A549 (cell line): Measurements from ENCODE around the gene KIF1A. TPM values are rescaled to one million over a fixed set of nuclear protein-coding genes. Genes with fewer than 3 reads are reported as not detected.

Experiments
- ATAC-seq, 2 experiments: fragments of 200-7000 bp in 1 of 2; fragments of >200 bp in 1 of 2; cut with Nextera tagmentation in 1 of 2; cut with Tn5 transposase in 1 of 2; 3 replicates each; pipeline versions ENCODE4 v1.8.0 to v1.9.1; 2018 to 2020; ENCODE audit warnings: mild to moderate bottlenecking in 1 of 2, moderate library complexity in 1 of 2
- CTCF ChIA-PET: fragments of 300-600 bp; sonication (Branson Sonifier 250); formaldehyde crosslinking; extraction: SDS; loops from one replicate; lab custom pipeline; 2021; ENCODE audit warnings: antibody characterized with exemption, inconsistent platforms; lab: Yijun Ruan, JAX
- POLR2A ChIA-PET: fragments of 350-600 bp; formaldehyde crosslinking; extraction: SDS; loops from one replicate; lab custom pipeline; 2021; ENCODE audit warnings: antibody characterized with exemption, inconsistent platforms; lab: Yijun Ruan, JAX
- DNase-seq, 2 experiments: peaks; one replicate each; pipeline versions ENCODE4 v3.0.0 to v3.0.0-alpha.2; 2011 to 2016; ENCODE audit warnings: low read depth in 1 of 2, low spot score in 1 of 2
- FAIRE-seq: peaks from 2 replicates; lab custom pipeline; 2011; peaks lifted over from hg19 to GRCh38; lab: Jason Lieb, UNC
- H3K27ac ChIP-seq, 2 experiments: fragments of >200 bp; sonication (Bioruptor Twin); formaldehyde crosslinking; 3 replicates each; pipeline ENCODE4 v1.5.1; 2016 to 2017
- H3K4me1 ChIP-seq: fragments of >200 bp; sonication (Bioruptor Twin); formaldehyde crosslinking; 3 replicates; pipeline ENCODE4 v1.6.1; 2016
- H3K4me2 ChIP-seq: fragments of >200 bp; sonication (Bioruptor Twin); formaldehyde crosslinking; 3 replicates; pipeline ENCODE4 v1.6.1; 2016
- H3K4me3 ChIP-seq: fragments of >200 bp; sonication (Bioruptor Twin); formaldehyde crosslinking; 3 replicates; pipeline ENCODE4 v1.5.1; 2016
- H3K9me3 ChIP-seq: fragments of >200 bp; sonication (Bioruptor Twin); formaldehyde crosslinking; 3 replicates; pipeline ENCODE4 v1.6.1; 2016
- BHLHE40 ChIP-seq: IDR thresholded peaks from 2 replicates; pipeline ENCODE4 v1.6.1; 2012; ENCODE audit warnings: low read depth, low read length, inconsistent platforms
- CBX2 ChIP-seq: fragments of 200-600 bp; sonication (generic); IDR thresholded peaks from 2 replicates; pipeline ENCODE4 v1.6.1; 2016; ENCODE audit warnings: low read depth, mild to moderate bottlenecking, borderline replicate concordance
- CBX8 ChIP-seq: fragments of 200-600 bp; sonication (generic); IDR thresholded peaks from 2 replicates; pipeline ENCODE4 v1.6.1; 2016
- CEBPB ChIP-seq, 2 experiments: fragments of >200 bp in 1 of 2; sonication (Bioruptor Twin) in 1 of 2; formaldehyde crosslinking in 1 of 2; IDR thresholded peaks; 2 replicates each; pipeline ENCODE4 v1.6.1; 2012 to 2016
- EHF ChIP-seq: fragments of 250-450 bp; sonication (Bioruptor Pico); IDR thresholded peaks from 2 replicates; pipeline ENCODE4 v1.5.0; 2020; ENCODE audit warnings: mild to moderate bottlenecking
- EP300 ChIP-seq, 2 experiments: fragments of >200 bp; sonication (Bioruptor Twin); formaldehyde crosslinking; IDR thresholded peaks; 2 replicates in 1 of 2; 3 replicates in 1 of 2; pipeline ENCODE4 v1.6.1; 2016 to 2017
- ESRRA ChIP-seq: fragments of 150-350 bp; IDR thresholded peaks from 2 replicates; pipeline ENCODE4 v1.6.1; 2014; ENCODE audit warnings: mild to moderate bottlenecking, low read length, borderline replicate concordance
- FOSL2 ChIP-seq, 2 experiments: fragments of 450-650 bp in 1 of 2; fragments of >200 bp in 1 of 2; sonication (Bioruptor Twin) in 1 of 2; formaldehyde crosslinking; IDR thresholded peaks; 2 replicates each; pipeline versions ENCODE4 v1.5.0 to v1.6.1; 2016 to 2020; ENCODE audit warnings: mild to moderate bottlenecking in 1 of 2, moderate library complexity in 1 of 2
- GATA3 ChIP-seq: IDR thresholded peaks from 2 replicates; pipeline ENCODE4 v1.6.1; 2012; ENCODE audit warnings: borderline replicate concordance
- HEYL ChIP-seq: fragments of 250-450 bp; sonication (Bioruptor Pico); IDR thresholded peaks from 2 replicates; pipeline ENCODE4 v1.8.0; 2021; ENCODE audit warnings: mild to moderate bottlenecking, moderate library complexity
- HOXB5 ChIP-seq: fragments of 250-450 bp; sonication (Bioruptor Pico); IDR thresholded peaks from 2 replicates; pipeline ENCODE4 v1.5.0; 2020; ENCODE audit warnings: mild to moderate bottlenecking, moderate library complexity
- KDM5A ChIP-seq: fragments of 200-600 bp; sonication (generic); IDR thresholded peaks from 2 replicates; pipeline ENCODE4 v1.6.1; 2016; ENCODE audit warnings: antibody characterized with exemption, mild to moderate bottlenecking
- MAZ ChIP-seq: fragments of 150-350 bp; IDR thresholded peaks from 2 replicates; pipeline ENCODE4 v1.6.1; 2014; ENCODE audit warnings: antibody characterized with exemption, low read depth, low read length, borderline replicate concordance
- NFE2L2 ChIP-seq: fragments of 150-350 bp; conservative IDR thresholded peaks from 2 replicates; pipeline ENCODE4 v1.6.1; 2014; ENCODE audit warnings: low read length
- NR3C1 ChIP-seq: fragments of >200 bp; sonication (Bioruptor Twin); formaldehyde crosslinking; IDR thresholded peaks from 3 replicates; pipeline ENCODE4 v1.6.1; 2017
- PHF8 ChIP-seq: fragments of 200-600 bp; sonication (generic); IDR thresholded peaks from 2 replicates; pipeline ENCODE4 v1.6.1; 2016; ENCODE audit warnings: low read depth, mild to moderate bottlenecking, antibody characterized with exemption, moderate library complexity, borderline replicate concordance
- RARB ChIP-seq: fragments of 250-450 bp; sonication (Bioruptor Pico); IDR thresholded peaks from 2 replicates; pipeline ENCODE4 v1.8.0; 2021; ENCODE audit warnings: mild to moderate bottlenecking, moderate library complexity
- RNF2 ChIP-seq: fragments of 200-600 bp; sonication (generic); IDR thresholded peaks from 2 replicates; pipeline ENCODE4 v1.6.1; 2016; ENCODE audit warnings: low read depth, mild to moderate bottlenecking, antibody characterized with exemption, moderate library complexity, borderline replicate concordance
- TFCP2L1 ChIP-seq: fragments of 250-450 bp; sonication (Bioruptor Pico); IDR thresholded peaks from 2 replicates; pipeline ENCODE4 v1.5.0; 2021; ENCODE audit warnings: mild to moderate bottlenecking
- ZFP36 ChIP-seq: fragments of 450-650 bp; IDR thresholded peaks from 2 replicates; pipeline ENCODE4 v1.6.1; 2014; ENCODE audit warnings: borderline replicate concordance; ENCODE audit not compliant: partially characterized antibody
- WGBS: methylation state at CpG from one replicate; pipeline ENCODE4 v1.1.6; 2017; ENCODE audit errors: missing lambda C conversion rate; 5-methylcytosine and 5-hydroxymethylcytosine counted together
- polyA plus RNA-seq, 4 experiments: library from polyadenylated mRNA; depleted of rRNA in 3 of 4; stranded (reverse); fragments of >200 nt; fragmentation: RNase III in 1 of 4; extraction: RNeasy Plus Mini Kit Qiagen cat#74134 plus additional on column Dnase treatment in 1 of 4; gene quantifications; 2 replicates in 3 of 4; 3 replicates in 1 of 4; pipeline ENCODE4 v1.2.3, GENCODE V29; 2011 to 2017
- TF ChIP-seq, protein P1 (sequence below): fragments of 150-350 bp; IDR thresholded peaks from 2 replicates; pipeline ENCODE4 v1.6.1; 2014; ENCODE audit warnings: low read depth, mild to moderate bottlenecking, low read length
- TF ChIP-seq, protein P2 (sequence below): IDR thresholded peaks from 2 replicates; pipeline ENCODE4 v1.6.1; 2012
- TF ChIP-seq, protein P3 (sequence below): IDR thresholded peaks from 2 replicates; pipeline ENCODE4 v1.6.1; 2012; ENCODE audit warnings: low read depth, borderline replicate concordance
- TF ChIP-seq, protein P4 (sequence below): fragments of 450-650 bp; IDR thresholded peaks from 2 replicates; pipeline ENCODE4 v1.6.1; 2014; ENCODE audit warnings: antibody characterized with exemption

KIF1A gene
- polyA plus RNA-seq, 2 of the 4 experiments (the other 2 are of a cell fraction) = 0.28 to 0.50 TPM

DNA sequence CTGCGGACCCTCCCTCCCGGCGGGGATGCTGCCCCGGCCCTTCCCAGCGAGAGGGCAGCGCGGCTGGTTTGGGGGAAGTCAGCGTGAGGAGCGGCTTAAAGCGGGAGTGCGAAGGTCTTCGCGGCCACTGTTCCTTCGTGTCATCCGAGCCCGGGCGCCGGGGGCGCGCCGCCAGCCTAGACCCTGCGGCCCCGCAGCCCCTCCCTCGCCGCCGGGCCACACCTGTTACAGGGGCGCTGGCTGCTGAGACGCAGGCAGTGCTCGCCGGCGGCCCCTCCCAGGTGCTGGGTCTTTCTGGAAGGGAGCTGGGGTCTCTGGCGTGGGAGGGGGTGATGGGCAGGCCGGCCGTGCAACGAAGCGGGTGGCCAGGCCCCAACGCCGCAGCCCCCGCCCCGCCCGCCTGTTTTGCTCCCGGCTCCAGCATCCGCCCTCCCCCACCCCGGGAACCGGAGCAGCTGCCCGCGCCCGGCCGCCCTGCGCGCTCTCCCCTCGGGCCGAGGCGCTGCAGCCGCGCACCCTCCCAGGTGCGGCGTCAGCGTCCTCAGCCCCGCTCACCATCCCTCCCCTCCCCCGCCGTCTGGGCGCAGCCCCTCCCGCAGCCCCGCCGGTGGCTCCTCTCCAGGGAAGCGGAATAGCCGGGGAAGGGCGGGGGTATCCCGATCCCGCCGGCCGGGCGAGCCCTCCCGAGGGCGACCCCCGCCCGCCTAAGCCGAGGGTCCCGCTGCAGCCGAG lies 727 bp downstream of the KIF1A start:
- CTCF ChIA-PET = interaction anchor here (1.1 kb wide), 1 partner anchor 9 kb away, joined by 4 read pairs; no protein-coding TSS in a partner anchor
- Histone ChIP-seq H3K27ac (peak overlapping the region in 1 of 2 experiments; percentile 66; a peak in 2 of 6 replicates), H3K9me3 (peaks cover 18% of the 10 kb centered on the region), H3K4me3 (peak overlapping the region; percentile 58), H3K4me1 (peaks cover 22% of the 10 kb centered on the region), H3K4me2 (peak overlapping the region; percentile 100)
- ATAC-seq (peak; percentile 14 to 42; a peak in 3 of 6 replicates), FAIRE-seq (no peak), DNase-seq (no peak)
- TF ChIP-seq, protein P1, sequence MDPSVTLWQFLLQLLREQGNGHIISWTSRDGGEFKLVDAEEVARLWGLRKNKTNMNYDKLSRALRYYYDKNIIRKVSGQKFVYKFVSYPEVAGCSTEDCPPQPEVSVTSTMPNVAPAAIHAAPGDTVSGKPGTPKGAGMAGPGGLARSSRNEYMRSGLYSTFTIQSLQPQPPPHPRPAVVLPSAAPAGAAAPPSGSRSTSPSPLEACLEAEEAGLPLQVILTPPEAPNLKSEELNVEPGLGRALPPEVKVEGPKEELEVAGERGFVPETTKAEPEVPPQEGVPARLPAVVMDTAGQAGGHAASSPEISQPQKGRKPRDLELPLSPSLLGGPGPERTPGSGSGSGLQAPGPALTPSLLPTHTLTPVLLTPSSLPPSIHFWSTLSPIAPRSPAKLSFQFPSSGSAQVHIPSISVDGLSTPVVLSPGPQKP = no peak
- 0 out of 2 replicates have a peak, but pooled peaks have one; percentile 63 for TF ChIP-seq RNF2
- POLR2A ChIA-PET = no interaction called here
- 0% methylated on average over 4 of the region's 81 CpGs for WGBS

DNA sequence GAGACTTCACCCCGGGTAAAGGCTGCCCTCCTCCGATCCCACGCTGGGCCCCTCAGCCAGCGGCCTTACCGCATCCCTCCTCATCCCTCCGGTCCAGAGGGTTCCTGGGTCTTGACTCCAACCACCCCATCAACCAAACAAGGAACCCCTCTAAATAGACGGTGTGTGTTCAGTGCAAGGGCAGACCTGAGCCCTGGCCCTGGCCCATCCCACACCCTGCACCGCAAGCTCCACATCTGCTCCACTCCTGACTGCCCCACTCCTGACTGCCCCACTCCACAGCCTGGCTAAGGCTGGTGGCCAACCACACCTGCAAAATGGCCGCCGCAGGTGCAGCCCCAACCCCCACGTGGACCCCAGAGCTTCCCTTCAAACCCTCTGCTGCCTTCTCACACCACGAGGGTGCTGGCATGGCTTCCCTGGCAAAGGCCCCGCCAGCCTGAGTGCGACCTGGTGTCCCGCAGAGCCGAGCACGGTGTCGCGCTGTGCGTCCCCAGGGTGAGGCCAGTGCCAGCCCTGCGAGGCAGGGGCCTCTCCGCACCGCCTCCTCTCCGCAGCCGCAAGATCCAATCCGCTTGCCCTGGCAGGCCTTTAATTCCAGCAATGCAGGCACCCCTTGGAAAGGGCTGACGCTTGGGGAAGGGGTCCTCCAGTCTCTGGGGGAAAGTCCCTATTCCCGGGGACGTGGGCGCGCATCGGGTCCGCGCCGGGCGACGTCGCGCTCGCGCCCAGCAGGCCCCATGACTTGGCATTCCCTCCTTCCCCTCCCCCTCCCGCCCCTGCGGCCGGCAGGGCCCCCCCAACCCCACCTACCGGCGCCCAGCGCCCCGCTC lies 1.5 kb downstream of the KIF1A start:
- CTCF ChIA-PET = interaction anchor here (1.1 kb wide), 1 partner anchor 8 kb away, joined by 4 read pairs; no protein-coding TSS in a partner anchor
- TF ChIP-seq EP300 (IDR thresholded peaks at IDR 0.05) (no peak), CBX8 (no peak), MAZ (no peak), BHLHE40 (no peak), NR3C1 (no peak)
- TF ChIP-seq, protein P2, sequence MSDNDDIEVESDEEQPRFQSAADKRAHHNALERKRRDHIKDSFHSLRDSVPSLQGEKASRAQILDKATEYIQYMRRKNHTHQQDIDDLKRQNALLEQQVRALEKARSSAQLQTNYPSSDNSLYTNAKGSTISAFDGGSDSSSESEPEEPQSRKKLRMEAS = no peak
- TF ChIP-seq, protein P3, sequence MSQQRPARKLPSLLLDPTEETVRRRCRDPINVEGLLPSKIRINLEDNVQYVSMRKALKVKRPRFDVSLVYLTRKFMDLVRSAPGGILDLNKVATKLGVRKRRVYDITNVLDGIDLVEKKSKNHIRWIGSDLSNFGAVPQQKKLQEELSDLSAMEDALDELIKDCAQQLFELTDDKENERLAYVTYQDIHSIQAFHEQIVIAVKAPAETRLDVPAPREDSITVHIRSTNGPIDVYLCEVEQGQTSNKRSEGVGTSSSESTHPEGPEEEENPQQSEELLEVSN = no peak
- TF ChIP-seq, all 56 proteins: peak for 0
- ATAC-seq = peak in 1 of 2 experiments; percentile 5; a peak in 1 of 6 replicates
- Histone ChIP-seq H3K4me2 (peak overlapping the region; percentile 100), H3K27ac (no peak overlapping the region; a peak in 1 of 6 replicates), H3K4me1 (peaks cover 22% of the 10 kb centered on the region), H3K4me3 (peak overlapping the region; percentile 58; the same call in 1 of the 3 replicates), H3K9me3 (peaks cover 18% of the 10 kb centered on the region)
- no peak for FAIRE-seq
- no peak for DNase-seq
- POLR2A ChIA-PET = no interaction called here
- 83% methylated on average over 18 of the region's 48 CpGs for WGBS

DNA sequence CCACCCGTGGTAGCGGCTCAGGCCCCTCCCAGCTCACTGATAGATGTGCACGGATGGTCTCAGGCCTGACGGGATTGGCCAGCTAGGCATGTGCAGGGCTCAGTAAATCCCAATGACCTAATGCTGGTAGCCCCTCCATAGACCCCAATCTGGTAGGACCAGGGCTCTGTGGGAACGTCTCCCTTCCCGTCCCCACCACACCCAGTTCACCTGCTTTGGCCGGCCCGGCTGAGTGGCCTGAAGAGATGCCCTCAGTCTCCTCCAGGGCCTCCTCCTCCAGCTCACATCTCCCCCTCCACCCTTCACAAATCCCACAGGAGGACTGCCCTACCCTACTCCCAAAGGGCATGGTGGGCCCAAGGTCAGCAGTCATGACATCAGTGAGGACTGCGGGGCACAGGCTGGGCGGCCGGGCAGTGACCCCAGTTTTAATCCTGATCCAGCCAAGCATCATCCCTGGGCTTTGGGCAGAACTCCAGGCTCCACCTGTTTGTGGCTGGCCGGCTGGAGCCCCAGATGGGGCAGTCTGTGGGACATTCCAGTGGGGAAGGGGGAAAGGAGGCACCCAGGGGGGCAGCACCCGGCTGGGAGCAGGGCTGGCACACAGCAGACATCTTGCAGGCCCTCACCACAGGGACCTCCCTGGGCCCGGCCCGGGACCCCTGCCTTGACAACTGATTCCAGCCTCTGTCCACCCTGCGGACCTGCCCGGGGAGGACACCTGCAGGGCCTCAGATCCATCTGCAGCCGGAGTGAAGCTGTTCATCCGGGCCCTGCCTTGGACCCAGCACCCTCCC lies 2.3 kb downstream of the KIF1A start:
- POLR2A ChIA-PET = no interaction called here

More for the DNA sequence above, 2.3 kb downstream of the KIF1A start:
- ATAC-seq = peak in 1 of 2 experiments; percentile 18; a peak in 2 of 6 replicates
- DNase-seq = no peak
- CTCF ChIA-PET = interaction anchor here (1.1 kb wide), 1 partner anchor 23 kb away, joined by 4 read pairs; no protein-coding TSS in a partner anchor
- no peak for FAIRE-seq
- Histone ChIP-seq H3K4me3 (no peak overlapping the region), H3K4me1 (peaks cover 22% of the 10 kb centered on the region), H3K27ac (no peak overlapping the region), H3K4me2 (no peak overlapping the region), H3K9me3 (peaks cover 17% of the 10 kb centered on the region)
- 78% methylated on average over 15 of the region's 19 CpGs for WGBS
- TF ChIP-seq ZFP36 (no peak), FOSL2 (IDR thresholded peaks at IDR 0.05) (no peak), FOSL2 (CRISPR knock-in tag; IDR thresholded peaks at IDR 0.05) (no peak), CEBPB (IDR thresholded peaks at IDR 0.05) (no peak), NFE2L2 (no peak), TFCP2L1 (CRISPR knock-in tag) (no peak), CBX2 (no peak), ESRRA (no peak), KDM5A (no peak), RARB (CRISPR knock-in tag) (no peak), PHF8 (no peak), HOXB5 (no peak), GATA3 (no peak), BHLHE40 (no peak), HEYL (CRISPR knock-in tag) (no peak), EHF (CRISPR knock-in tag) (no peak)
- TF ChIP-seq, protein P1 = no peak
- TF ChIP-seq, protein P4, sequence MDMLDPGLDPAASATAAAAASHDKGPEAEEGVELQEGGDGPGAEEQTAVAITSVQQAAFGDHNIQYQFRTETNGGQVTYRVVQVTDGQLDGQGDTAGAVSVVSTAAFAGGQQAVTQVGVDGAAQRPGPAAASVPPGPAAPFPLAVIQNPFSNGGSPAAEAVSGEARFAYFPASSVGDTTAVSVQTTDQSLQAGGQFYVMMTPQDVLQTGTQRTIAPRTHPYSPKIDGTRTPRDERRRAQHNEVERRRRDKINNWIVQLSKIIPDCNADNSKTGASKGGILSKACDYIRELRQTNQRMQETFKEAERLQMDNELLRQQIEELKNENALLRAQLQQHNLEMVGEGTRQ = no peak
